IPS DF 6.9 (cell line): Measurements from ENCODE around the gene CDHR3.

Experiments
- DNase-seq: peaks from one replicate; pipeline ENCODE4 v3.0.0-alpha.2; 2013; ENCODE audit warnings: low read depth, low spot score
- H3K27ac ChIP-seq: one replicate; pipeline ENCODE4 v1.5.1; 2013; ENCODE audit warnings: low read length, control low read depth
- H3K27me3 ChIP-seq: 2 replicates; pipeline ENCODE4 v1.6.1; 2013; ENCODE audit warnings: mild to moderate bottlenecking, low read length; ENCODE audit not compliant: control insufficient read depth, insufficient read depth
- H3K36me3 ChIP-seq: 2 replicates; pipeline ENCODE4 v1.6.1; 2013; ENCODE audit warnings: low read length; ENCODE audit not compliant: control insufficient read depth, insufficient read depth
- H3K4me1 ChIP-seq: 2 replicates; pipeline ENCODE4 v1.6.1; 2013; ENCODE audit warnings: low read length; ENCODE audit not compliant: control insufficient read depth, insufficient read depth
- H3K4me3 ChIP-seq: 2 replicates; pipeline ENCODE4 v1.5.1; 2013; ENCODE audit warnings: mild to moderate bottlenecking, low read length
- H3K9me3 ChIP-seq: 2 replicates; pipeline ENCODE4 v1.6.1; 2013; ENCODE audit warnings: low read length, inconsistent platforms; ENCODE audit not compliant: control insufficient read depth, insufficient read depth
- WGBS: extraction: QIAGEN DNeasy Blood & Tissue Kit; methylation state at CpG from one replicate; pipeline ENCODE4 v1.1.7; 2013; ENCODE audit warnings: mixed read lengths, missing lambda C conversion rate; ENCODE audit not compliant: insufficient read length, insufficient coverage; 5-methylcytosine and 5-hydroxymethylcytosine counted together

The CDHR3 gene, protein sequence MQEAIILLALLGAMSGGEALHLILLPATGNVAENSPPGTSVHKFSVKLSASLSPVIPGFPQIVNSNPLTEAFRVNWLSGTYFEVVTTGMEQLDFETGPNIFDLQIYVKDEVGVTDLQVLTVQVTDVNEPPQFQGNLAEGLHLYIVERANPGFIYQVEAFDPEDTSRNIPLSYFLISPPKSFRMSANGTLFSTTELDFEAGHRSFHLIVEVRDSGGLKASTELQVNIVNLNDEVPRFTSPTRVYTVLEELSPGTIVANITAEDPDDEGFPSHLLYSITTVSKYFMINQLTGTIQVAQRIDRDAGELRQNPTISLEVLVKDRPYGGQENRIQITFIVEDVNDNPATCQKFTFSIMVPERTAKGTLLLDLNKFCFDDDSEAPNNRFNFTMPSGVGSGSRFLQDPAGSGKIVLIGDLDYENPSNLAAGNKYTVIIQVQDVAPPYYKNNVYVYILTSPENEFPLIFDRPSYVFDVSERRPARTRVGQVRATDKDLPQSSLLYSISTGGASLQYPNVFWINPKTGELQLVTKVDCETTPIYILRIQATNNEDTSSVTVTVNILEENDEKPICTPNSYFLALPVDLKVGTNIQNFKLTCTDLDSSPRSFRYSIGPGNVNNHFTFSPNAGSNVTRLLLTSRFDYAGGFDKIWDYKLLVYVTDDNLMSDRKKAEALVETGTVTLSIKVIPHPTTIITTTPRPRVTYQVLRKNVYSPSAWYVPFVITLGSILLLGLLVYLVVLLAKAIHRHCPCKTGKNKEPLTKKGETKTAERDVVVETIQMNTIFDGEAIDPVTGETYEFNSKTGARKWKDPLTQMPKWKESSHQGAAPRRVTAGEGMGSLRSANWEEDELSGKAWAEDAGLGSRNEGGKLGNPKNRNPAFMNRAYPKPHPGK

DNA sequence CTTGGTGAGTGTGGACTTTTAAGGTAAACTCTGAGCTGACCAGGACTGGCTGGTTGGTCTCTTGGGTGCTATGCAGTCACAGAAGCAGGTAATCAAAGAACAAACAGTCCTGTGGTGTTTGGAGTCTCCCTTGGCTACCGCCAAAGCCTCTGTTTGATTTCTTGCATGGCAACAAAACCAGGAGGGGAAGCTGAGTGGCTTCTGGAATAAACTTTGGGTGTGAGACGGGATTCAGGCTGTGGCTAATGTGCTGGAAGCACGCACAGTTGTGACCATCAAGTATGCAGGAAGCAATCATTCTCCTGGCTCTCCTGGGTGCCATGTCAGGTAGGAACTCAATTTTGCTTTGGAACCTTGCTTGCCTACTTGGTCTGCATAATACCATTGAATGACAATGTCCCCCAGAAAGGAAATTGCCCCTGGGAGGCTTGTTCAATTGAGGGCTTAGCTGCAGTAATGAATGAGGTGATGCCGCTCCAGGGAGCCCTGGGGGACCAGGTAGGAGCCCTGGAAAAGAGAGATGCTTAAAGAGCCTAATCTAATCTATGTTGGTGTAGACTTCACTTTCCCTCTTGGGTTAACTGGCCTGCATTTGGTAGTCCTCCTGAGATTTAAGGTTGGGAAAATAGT lies at the start of gene CDHR3:
Gene CDHR3 (plus strand): TSS at position 227 of the 630 bp plus-strand sequence. CDS start 55 bp downstream, at position 282.
- Histone ChIP-seq H3K9me3 (no peaks in the 10 kb centered on the region), H3K4me1 (0 out of 2 replicates have a peak, but pooled peaks cover 2% of the 10 kb centered on the region), H3K27ac (no peak within 1 kb of the TSS), H3K36me3 (no peaks in the 10 kb centered on the region), H3K4me3 (no peak within 1 kb of the TSS), H3K27me3 (no peaks in the 10 kb centered on the region)
- no CpG with 5 or more reads among the region's 4 CpGs for WGBS
- DNase-seq: no peak

GRCh38 chr7:105913947-105914346 lies 49.1 kb upstream of the CDHR3 start:
- Histone ChIP-seq H3K27me3 (no peaks in the 10 kb centered on the region), H3K4me1 (no peaks in the 10 kb centered on the region), H3K9me3 (no peaks in the 10 kb centered on the region), H3K27ac (no peak overlapping the region), H3K4me3 (no peak overlapping the region), H3K36me3 (no peaks in the 10 kb centered on the region)
- no CpG with 5 or more reads among the region's 3 CpGs for WGBS
- no peak for DNase-seq

- Histone ChIP-seq H3K9me3 (no peaks in the 10 kb centered on the region; the same call in 1 of the 2 replicates), H3K27me3 (no peaks in the 10 kb centered on the region), H3K36me3 (no peaks in the 10 kb centered on the region), H3K4me1 (no peaks in the 10 kb centered on the region), H3K4me3 (no peak overlapping the region), H3K27ac (no peak overlapping the region)
- no CpG with 5 or more reads among the region's 1 CpG for WGBS
- DNase-seq: no peak
These were observed 46.5 kb upstream of the CDHR3 start for GRCh38 chr7:105916603-105917002.

- H3K4me3 ChIP-seq: no peak overlapping the region
- H3K9me3 ChIP-seq: no peaks in the 10 kb centered on the region; the same call in 1 of the 2 replicates
- no CpG with 5 or more reads among the region's 2 CpGs for WGBS
- H3K36me3 ChIP-seq: no peaks in the 10 kb centered on the region
- no peaks in the 10 kb centered on the region for H3K27me3 ChIP-seq
- H3K27ac ChIP-seq: no peak overlapping the region
- DNase-seq: no peak
- no peaks in the 10 kb centered on the region for H3K4me1 ChIP-seq
These were observed 45.4 kb upstream of the CDHR3 start for GRCh38 chr7:105917659-105918058.

- Histone ChIP-seq H3K9me3 (no peaks in the 10 kb centered on the region; the same call in 1 of the 2 replicates), H3K4me3 (no peak overlapping the region), H3K27ac (no peak overlapping the region), H3K36me3 (no peaks in the 10 kb centered on the region), H3K4me1 (no peaks in the 10 kb centered on the region), H3K27me3 (no peaks in the 10 kb centered on the region)
- no CpG with 5 or more reads among the region's 4 CpGs for whole genome bisulfite sequencing
- no peak for DNase-seq
These were observed 42.3 kb upstream of the CDHR3 start for GRCh38 chr7:105920766-105921165.

DNA sequence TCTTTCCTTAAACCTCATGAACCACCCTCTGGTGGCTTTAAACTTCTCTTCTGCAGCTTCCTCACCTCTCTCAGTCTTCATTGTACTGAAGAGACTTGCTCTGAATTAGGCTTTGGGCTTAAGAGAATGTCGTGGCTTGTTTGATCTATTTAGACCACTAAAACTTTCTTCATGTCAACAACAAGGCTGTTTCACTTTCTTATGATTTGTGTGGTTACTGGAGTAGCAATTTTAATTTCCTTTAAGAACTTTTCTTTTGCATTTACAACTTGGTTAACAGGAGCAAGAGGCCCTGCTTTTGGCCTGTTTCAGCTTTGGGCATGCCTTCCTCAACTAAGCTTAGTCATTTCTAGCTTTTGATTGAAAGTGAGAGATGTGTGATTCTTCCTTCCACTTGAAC lies 38.1 kb upstream of the CDHR3 start:
- H3K27ac ChIP-seq: no peak overlapping the region
- H3K36me3 ChIP-seq: no peaks in the 10 kb centered on the region
- H3K27me3 ChIP-seq: no peaks in the 10 kb centered on the region
- no peaks in the 10 kb centered on the region; the same call in 1 of the 2 replicates for H3K9me3 ChIP-seq
- WGBS: no CpG with 5 or more reads among the region's 1 CpG
- H3K4me3 ChIP-seq: no peak overlapping the region
- no peaks in the 10 kb centered on the region for H3K4me1 ChIP-seq
- DNase-seq: no peak

DNA sequence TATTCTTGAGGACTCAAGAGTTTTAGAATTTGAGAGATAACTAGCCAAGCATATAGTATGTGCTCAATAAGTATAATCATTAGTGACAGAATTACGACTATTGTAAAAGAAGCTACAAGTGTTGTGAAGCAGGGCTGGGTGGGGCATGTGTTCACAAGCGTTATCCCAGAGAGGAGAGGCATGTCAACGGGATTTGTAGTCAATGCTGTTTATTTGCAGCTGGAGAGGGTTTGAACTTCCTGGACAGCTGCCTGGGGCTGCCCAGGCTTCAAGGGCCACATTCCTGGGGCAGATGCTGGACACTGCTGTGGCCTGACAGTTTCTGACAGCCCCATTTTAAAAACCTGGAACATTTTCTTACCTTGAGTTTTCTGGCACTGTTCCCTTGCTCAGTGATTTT lies 36.9 kb upstream of the CDHR3 start:
- no CpG with 5 or more reads among the region's 3 CpGs for WGBS
- H3K4me1 ChIP-seq: no peaks in the 10 kb centered on the region
- no peak overlapping the region for H3K27ac ChIP-seq

DNA sequence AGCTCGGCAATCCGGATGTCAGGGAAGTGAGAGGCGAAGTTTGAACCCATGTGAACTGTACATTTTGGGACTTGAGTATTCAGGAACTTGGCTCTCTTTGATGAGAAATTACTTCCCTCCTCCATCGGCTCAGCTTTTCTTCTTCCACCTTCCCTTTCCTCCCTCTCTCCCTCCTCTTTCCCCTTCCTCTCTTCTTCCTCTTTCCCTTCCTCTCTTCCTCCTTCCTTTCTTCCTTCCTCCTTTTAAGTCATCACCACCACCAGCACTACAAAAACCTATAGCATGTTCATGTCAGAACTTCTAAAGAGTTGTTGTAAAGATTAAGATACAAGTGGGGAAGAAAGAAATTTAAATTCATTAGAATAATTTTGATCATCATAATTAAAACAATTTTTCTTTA lies 31.9 kb upstream of the CDHR3 start:
- Histone ChIP-seq H3K36me3 (no peaks in the 10 kb centered on the region), H3K4me3 (no peak overlapping the region), H3K27me3 (no peaks in the 10 kb centered on the region), H3K4me1 (no peaks in the 10 kb centered on the region), H3K9me3 (no peaks in the 10 kb centered on the region), H3K27ac (no peak overlapping the region)
- WGBS: no CpG with 5 or more reads among the region's 4 CpGs
- DNase-seq: no peak

More for the DNA sequence above, 36.9 kb upstream of the CDHR3 start:
- no peaks in the 10 kb centered on the region for H3K9me3 ChIP-seq
- no peak for DNase-seq
- no peaks in the 10 kb centered on the region for H3K36me3 ChIP-seq
- H3K4me3 ChIP-seq: no peak overlapping the region
- H3K27me3 ChIP-seq: no peaks in the 10 kb centered on the region

DNA sequence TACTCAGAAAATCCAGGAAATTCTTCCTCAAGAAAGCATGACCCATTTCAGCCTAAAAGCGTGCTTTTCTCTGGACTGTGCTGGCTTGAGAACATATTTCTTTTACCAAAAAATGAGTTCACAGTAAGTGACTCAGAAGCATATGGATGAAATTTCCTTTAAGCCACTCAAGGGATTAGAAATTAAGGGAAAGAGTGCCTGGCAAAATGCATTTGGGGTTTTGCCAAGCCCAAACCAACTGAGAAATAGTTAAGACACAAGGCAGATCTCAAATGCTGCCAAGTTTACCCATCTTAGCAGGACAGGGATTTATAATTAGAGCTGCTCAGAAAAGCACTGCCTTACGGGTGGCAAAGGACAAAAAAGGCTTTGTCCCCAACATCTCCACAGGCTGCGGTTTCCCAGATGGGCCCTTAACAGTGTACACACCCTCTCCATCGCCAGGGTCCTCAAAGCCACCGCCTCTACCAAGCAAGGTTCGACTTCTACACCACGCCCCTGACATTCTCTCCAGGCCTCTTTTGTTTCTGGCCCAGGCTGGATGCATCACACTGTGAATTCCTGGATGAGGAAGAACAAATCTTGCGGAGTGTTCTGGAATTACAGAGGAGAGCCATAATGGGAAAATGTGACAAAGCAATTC lies 30.1 kb upstream of the CDHR3 start:
- no peak for DNase-seq
- Histone ChIP-seq H3K36me3 (no peaks in the 10 kb centered on the region), H3K4me3 (no peak overlapping the region), H3K4me1 (no peaks in the 10 kb centered on the region), H3K27me3 (no peaks in the 10 kb centered on the region), H3K9me3 (no peaks in the 10 kb centered on the region), H3K27ac (no peak overlapping the region)
- no CpG with 5 or more reads among the region's 8 CpGs for WGBS
